ENCODE data around the gene RARS1.

The RARS1 gene

GRCh38 chr5:168525856-168526255 lies 39.6 kb downstream of the RARS1 start (continued):
- no peak for TF ChIP-seq ZFP30 (CRISPR knock-in tag; IDR thresholded peaks at IDR 0.05)

- TF ChIP-seq PPARA (CRISPR knock-in tag; IDR thresholded peaks at IDR 0.05; ENCODE audit: borderline replicate concordance) (no peak), CSDC2 (CRISPR knock-in tag; IDR thresholded peaks at IDR 0.05) (no peak), GLIS3 (CRISPR knock-in tag; IDR thresholded peaks at IDR 0.05) (no peak), ZC3H10 (CRISPR knock-in tag; IDR thresholded peaks at IDR 0.05) (no peak), OSR1 (CRISPR knock-in tag; IDR thresholded peaks at IDR 0.05) (no peak), ZFP30 (CRISPR knock-in tag; IDR thresholded peaks at IDR 0.05) (no peak)
These were observed 41.6 kb downstream of the RARS1 start for GRCh38 chr5:168527756-168528295.

GRCh38 chr5:168528521-168529373 lies 42.5 kb downstream of the RARS1 start, which contains the start of gene FBLL1:
FBLL1 (plus strand) TSS chr5:168529305; CDS start chr5:168529505, 200 bp downstream.
- peak; percentile 62 for ATAC-seq
- TF ChIP-seq ZC3H10 (CRISPR knock-in tag; IDR thresholded peaks at IDR 0.05) (no peak), TSHZ2 (CRISPR knock-in tag; IDR thresholded peaks at IDR 0.05) (0 out of 2 replicates have a peak, but pooled peaks have one; percentile 21)

More at GRCh38 chr5:168527756-168528295, 41.6 kb downstream of the RARS1 start:
- no peak for ATAC-seq

- TF ChIP-seq TCF4 (CRISPR knock-in tag; IDR thresholded peaks at IDR 0.05; ENCODE audit: borderline replicate concordance) (no peak), BACH2 (CRISPR knock-in tag; IDR thresholded peaks at IDR 0.05; ENCODE audit: borderline replicate concordance) (no peak), OSR1 (CRISPR knock-in tag; IDR thresholded peaks at IDR 0.05) (no peak), PATZ1 (CRISPR knock-in tag; IDR thresholded peaks at IDR 0.05; ENCODE audit: borderline replicate concordance) (no peak), PPARA (CRISPR knock-in tag; IDR thresholded peaks at IDR 0.05; ENCODE audit: borderline replicate concordance) (no peak), TSHZ2 (CRISPR knock-in tag; IDR thresholded peaks at IDR 0.05) (no peak), ZNF8 (CRISPR knock-in tag; IDR thresholded peaks at IDR 0.05) (no peak), RARB (CRISPR knock-in tag; IDR thresholded peaks at IDR 0.05) (no peak), POU6F1 (CRISPR knock-in tag; IDR thresholded peaks at IDR 0.05; ENCODE audit: borderline replicate concordance, low read depth) (no peak), CSRNP3 (CRISPR knock-in tag; IDR thresholded peaks at IDR 0.05) (no peak), ESRRG (CRISPR knock-in tag; IDR thresholded peaks at IDR 0.05) (no peak), ZNF70 (CRISPR knock-in tag; IDR thresholded peaks at IDR 0.05) (no peak), ZC3H10 (CRISPR knock-in tag; IDR thresholded peaks at IDR 0.05) (no peak), GLIS3 (CRISPR knock-in tag; IDR thresholded peaks at IDR 0.05) (no peak), TOX (CRISPR knock-in tag; IDR thresholded peaks at IDR 0.05; ENCODE audit: borderline replicate concordance) (no peak), CSDC2 (CRISPR knock-in tag; IDR thresholded peaks at IDR 0.05) (no peak), ISL1 (CRISPR knock-in tag; IDR thresholded peaks at IDR 0.05) (no peak), ZFP3 (CRISPR knock-in tag; IDR thresholded peaks at IDR 0.05) (no peak)
- no peak for ATAC-seq
These were observed 43.3 kb downstream of the RARS1 start for GRCh38 chr5:168529374-168530234.

Data from SK-N-SH treated with all-trans-retinoic acid at 6 μM for 48 hours (cell line).